ENCODE data around the gene SNRPD1. TPM values are rescaled to one million over a fixed set of nuclear protein-coding genes. Genes with fewer than 3 reads are reported as not detected.

The SNRPD1 gene
- total RNA-seq, 1 donor from 2014 or later: 82.5 TPM

DNA sequence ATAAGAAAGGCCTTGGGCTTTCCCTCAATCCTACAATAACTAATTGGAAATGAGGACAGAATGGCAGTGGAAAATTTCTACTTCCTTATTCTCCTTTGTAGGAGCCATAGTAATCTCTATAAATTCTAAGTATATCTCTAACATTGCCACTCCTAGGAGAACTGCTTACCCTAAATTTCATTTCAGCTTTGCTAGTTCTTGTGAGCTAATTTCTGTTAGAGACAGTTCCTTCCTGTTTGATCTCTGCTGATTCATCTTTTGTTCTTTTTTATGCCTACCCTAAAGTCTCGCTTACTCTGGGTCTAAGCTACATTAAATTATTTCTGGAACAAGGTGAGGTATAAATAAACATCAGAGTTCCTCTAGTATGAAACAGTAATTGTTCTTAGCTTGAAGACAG lies 66.7 kb downstream of the SNRPD1 start:
- no peak overlapping the region for H3K4me3 Mint-ChIP-seq (ENCODE audit: unreplicated experiment)
- H3K27ac Mint-ChIP-seq (ENCODE audit: unreplicated experiment): no peak overlapping the region
- no peaks in the 10 kb centered on the region for H3K27me3 Mint-ChIP-seq (ENCODE audit: unreplicated experiment)
- no peak for DNase-seq (ENCODE audit: low spot score)
- TF ChIP-seq, protein P1, sequence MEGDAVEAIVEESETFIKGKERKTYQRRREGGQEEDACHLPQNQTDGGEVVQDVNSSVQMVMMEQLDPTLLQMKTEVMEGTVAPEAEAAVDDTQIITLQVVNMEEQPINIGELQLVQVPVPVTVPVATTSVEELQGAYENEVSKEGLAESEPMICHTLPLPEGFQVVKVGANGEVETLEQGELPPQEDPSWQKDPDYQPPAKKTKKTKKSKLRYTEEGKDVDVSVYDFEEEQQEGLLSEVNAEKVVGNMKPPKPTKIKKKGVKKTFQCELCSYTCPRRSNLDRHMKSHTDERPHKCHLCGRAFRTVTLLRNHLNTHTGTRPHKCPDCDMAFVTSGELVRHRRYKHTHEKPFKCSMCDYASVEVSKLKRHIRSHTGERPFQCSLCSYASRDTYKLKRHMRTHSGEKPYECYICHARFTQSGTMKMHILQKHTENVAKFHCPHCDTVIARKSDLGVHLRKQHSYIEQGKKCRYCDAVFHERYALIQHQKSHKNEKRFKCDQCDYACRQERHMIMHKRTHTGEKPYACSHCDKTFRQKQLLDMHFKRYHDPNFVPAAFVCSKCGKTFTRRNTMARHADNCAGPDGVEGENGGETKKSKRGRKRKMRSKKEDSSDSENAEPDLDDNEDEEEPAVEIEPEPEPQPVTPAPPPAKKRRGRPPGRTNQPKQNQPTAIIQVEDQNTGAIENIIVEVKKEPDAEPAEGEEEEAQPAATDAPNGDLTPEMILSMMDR (IDR thresholded peaks at IDR 0.05; ENCODE audit: unreplicated experiment): no peak
- peaks cover 2% of the 10 kb centered on the region for H3K4me1 Mint-ChIP-seq (ENCODE audit: unreplicated experiment)
- no peaks in the 10 kb centered on the region for H3K9me3 Mint-ChIP-seq (ENCODE audit: unreplicated experiment)
- H3K36me3 Mint-ChIP-seq (ENCODE audit: low read depth, unreplicated experiment): no peaks in the 10 kb centered on the region

DNA sequence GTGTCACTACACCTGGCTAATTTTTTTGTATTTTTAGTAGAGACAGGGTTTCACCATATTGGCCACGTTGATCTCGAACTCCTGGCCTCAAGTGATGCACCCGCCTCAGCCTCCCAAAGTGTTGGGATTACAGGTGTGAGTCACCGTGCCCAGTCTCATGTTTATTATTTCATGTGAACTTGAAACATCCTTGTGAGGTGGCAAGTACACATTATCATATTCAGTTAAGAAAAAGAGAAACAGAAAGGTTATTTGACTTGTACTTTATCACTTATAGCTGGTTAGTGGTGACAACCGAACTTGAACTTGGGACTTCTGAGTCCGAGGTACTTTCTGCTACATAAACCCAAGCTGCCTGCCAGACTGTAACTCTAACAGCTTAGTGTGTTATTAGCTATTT lies 68.0 kb downstream of the SNRPD1 start:
- no peaks in the 10 kb centered on the region for H3K9me3 Mint-ChIP-seq (ENCODE audit: unreplicated experiment)
- no peak overlapping the region for H3K27ac Mint-ChIP-seq (ENCODE audit: unreplicated experiment)
- peaks cover 2% of the 10 kb centered on the region for H3K4me1 Mint-ChIP-seq (ENCODE audit: unreplicated experiment)
- H3K36me3 Mint-ChIP-seq (ENCODE audit: low read depth, unreplicated experiment): no peaks in the 10 kb centered on the region
- H3K27me3 Mint-ChIP-seq (ENCODE audit: unreplicated experiment): no peaks in the 10 kb centered on the region
- H3K4me3 Mint-ChIP-seq (ENCODE audit: unreplicated experiment): no peak overlapping the region
- TF ChIP-seq, protein P1 (IDR thresholded peaks at IDR 0.05; ENCODE audit: unreplicated experiment): no peak
- DNase-seq (ENCODE audit: low spot score): no peak

DNA sequence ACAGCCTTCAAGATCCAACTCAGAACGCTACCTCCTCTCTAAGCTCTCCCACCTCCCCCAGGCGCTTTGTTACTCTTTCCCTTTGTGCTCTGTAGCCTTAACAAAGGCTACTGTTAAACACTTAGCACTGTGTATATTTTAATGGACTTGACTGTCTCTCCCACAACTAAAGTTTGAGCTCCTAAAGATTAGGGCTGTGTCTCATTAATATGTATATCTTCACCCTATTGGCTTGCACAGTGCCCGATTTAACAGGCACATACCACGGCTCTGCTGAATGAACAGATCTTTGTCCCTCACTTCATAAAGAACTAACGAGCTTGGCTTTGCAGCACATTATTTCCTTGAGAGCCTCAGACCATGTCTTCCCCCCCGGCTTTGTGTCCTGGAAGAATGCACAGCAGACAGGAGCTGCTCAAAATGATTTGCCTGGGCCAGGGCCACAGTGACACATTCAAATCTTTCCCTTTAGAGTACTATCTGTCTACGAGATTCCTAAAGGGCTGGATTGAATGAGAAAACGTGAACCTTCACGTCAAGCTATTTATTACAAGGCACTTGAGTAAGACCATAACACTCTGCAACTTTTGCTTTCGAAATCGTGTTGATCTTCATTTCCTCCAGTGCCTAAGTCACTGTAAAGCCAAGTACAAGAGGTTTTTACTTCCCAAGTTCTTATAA lies 70.4 kb downstream of the SNRPD1 start:
- Mint-ChIP-seq H3K4me3 (ENCODE audit: unreplicated experiment) (no peak overlapping the region), H3K27ac (ENCODE audit: unreplicated experiment) (no peak overlapping the region), H3K9me3 (ENCODE audit: unreplicated experiment) (no peaks in the 10 kb centered on the region), H3K27me3 (ENCODE audit: unreplicated experiment) (no peaks in the 10 kb centered on the region), H3K4me1 (ENCODE audit: unreplicated experiment) (peaks cover 7% of the 10 kb centered on the region), H3K36me3 (ENCODE audit: low read depth, unreplicated experiment) (no peaks in the 10 kb centered on the region)
- DNase-seq (ENCODE audit: low spot score): no peak
- TF ChIP-seq, protein P1 (IDR thresholded peaks at IDR 0.05; ENCODE audit: unreplicated experiment): no peak

Small RNAs within 50 kb of the gene (microRNA-seq; reads per million reads assigned to microRNA genes)
- gene MIR320C1 (ENCODE audit: unreplicated experiment): 0.56 reads per million

Other genes with a start within 250 kb of the SNRPD1 start
- gene ESCO1, start 11.6 kb upstream of the SNRPD1 start, total RNA-seq (ENCODE audit: unreplicated experiment): 19.3 TPM
- 13.8 TPM for gene ABHD3, start 92.5 kb downstream of the SNRPD1 start, total RNA-seq (ENCODE audit: unreplicated experiment)
- 62.8 TPM for gene MIB1, start 128.5 kb downstream of the SNRPD1 start, total RNA-seq (ENCODE audit: unreplicated experiment)